Right lung (tissue), 5 donors: ENCODE data around the gene PNPO. TPM values are rescaled to one million over a fixed set of nuclear protein-coding genes. Genes with fewer than 3 reads are reported as not detected.

Experiments used
- DNase-seq, 2 donors: peaks; one replicate each; pipeline ENCODE4 v3.0.0-alpha.2; 2013
- polyA plus RNA-seq, 5 donors: library from polyadenylated mRNA; unstranded; fragments of 120-200 nt; gene quantifications; one replicate each; pipeline versions ENCODE4 v1.2.1 to v1.2.3, GENCODE V29; 2013; ENCODE audit warnings: inconsistent platforms in 1 of 5, low replicate concordance in 1 of 5; ENCODE audit not compliant: insufficient read length in 5 of 5, insufficient read depth in 1 of 5

PNPO gene
- polyA plus RNA-seq, 5 donors: 9.2 to 13.3 (median 11.2) TPM

DNA sequence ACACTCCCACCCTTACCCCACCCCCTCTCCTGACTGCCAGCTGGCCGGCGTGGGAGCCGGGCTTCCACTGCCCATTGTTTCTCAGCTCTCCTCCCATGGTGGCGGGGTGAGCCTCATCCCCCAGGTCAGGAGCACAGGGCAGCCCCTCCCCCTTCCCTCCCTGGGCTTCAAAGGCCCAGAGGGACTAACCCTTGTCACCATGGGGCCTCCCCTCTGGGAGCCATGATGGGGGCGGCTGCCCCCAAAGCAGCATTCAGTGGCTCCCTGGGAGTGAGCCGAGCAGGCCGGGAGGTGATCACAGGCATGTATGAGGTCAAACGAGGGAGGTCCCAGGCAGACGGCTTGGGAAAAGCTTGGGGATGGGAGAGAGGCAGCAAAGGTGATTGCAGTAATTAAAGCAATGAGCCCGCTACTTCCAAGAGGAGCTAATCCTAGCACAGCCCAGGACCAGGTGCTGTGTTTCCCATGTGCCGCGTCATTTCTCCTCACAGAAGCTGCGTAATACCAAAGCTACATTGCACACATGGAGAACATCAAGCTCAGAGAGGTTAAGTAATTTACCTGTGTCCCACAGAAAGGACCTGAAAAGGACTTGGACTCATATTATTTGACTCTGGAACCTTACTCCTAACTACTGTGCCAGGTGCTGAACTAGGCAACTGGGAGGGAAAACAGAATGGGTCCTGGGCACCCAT lies 54.0 kb downstream of the PNPO start:
- DNase-seq: no peak

DNA sequence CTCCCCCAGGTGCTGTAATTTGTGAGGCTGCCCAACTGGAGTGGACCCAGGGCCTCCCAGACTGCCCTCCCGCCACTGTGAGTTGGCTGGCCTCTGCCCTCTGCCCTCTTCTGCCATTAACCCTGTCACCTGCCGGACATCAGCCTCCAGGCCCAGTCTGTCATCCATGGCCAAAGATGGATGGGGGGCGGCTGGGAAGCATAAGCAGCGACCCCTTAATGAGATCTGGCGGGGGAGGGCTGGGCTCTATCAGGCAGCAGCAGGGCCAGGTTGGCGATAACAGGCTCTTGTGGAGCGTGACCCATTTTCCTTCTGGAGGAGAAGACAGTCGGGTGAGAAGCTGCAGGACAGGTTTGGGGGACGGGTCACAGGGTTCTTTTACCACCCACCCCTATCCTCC lies 54.8 kb downstream of the PNPO start:
- no peak for DNase-seq

DNA sequence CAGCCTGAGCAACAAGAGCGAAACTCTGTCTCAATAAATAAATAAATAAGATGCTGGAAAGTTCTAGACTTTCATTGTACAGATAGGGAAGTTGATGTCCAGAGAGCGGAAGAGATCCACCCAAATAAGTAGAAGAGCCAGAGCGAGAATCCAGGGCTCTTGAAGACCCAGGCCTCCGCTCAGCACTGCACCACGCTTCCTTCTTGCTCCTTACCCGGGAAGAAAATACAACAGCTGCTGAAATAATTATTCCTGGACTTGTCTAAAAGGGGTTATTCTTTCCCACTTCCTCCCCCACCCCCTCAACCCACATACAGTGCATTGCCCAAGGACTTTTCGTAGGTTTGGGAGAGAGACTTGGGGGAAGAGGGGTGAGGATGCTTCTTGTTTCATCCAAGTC lies 56.2 kb downstream of the PNPO start:
- no peak for DNase-seq

DNA sequence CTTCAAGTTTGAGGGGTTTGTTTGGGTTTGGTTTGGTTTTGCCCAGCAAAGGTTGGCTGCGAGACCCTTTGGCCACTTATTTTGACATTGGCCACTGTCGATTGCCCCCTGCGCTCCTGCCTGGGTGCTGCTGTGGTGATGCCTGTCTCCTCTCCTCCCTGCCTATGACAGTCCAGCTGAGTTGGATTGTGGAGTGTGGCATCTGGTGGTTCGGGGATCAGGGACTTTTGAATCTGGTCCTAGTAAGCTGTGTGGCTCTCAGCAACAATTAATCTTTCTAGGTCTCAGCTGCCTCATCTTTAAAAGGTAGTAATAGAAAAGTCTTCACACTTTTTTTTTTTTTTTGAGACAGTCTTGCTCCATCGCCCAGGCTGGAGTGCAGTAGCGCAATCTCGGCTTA lies 56.7 kb downstream of the PNPO start:
- no peak for DNase-seq

Other genes with a start within 250 kb of the PNPO start
- 10 to 100 TPM; 19.4 to 32.4 (median 29.4) TPM for gene TBKBP1, start 247.4 kb upstream of the PNPO start, polyA plus RNA-seq
- gene TBX21, start 208.3 kb upstream of the PNPO start, polyA plus RNA-seq: under 1 TPM; 0.09 to 0.64 (median 0.27) TPM
- 10 to 100 TPM; 12.1 to 21.8 (median 17.5) TPM for gene OSBPL7, start 119.8 kb upstream of the PNPO start, polyA plus RNA-seq
- 10 to 100 TPM; 45.2 to 51.7 (median 49.0) TPM for gene MRPL10, start 110.0 kb upstream of the PNPO start, polyA plus RNA-seq
- 10 to 100 TPM in 3 of 5 donors, 1 to 10 TPM in 2; 3.7 to 19.3 (median 12.8) TPM for gene LRRC46, start 109.9 kb upstream of the PNPO start, polyA plus RNA-seq
- 10 to 100 TPM; 32.5 to 52.4 (median 41.7) TPM for gene SCRN2, start 100.3 kb upstream of the PNPO start, polyA plus RNA-seq
- gene SP6, start 90.4 kb upstream of the PNPO start, polyA plus RNA-seq: 1 to 10 TPM; 3.5 to 6.3 (median 4.3) TPM
- 10 to 100 TPM; 19.9 to 24.5 (median 21.0) TPM for gene SP2, start 45.3 kb upstream of the PNPO start, polyA plus RNA-seq
- gene PRR15L, start 16.3 kb downstream of the PNPO start, polyA plus RNA-seq: 10 to 100 TPM; 31.5 to 44.8 (median 39.9) TPM
- gene CDK5RAP3, start 29.5 kb downstream of the PNPO start, polyA plus RNA-seq: 100 to 1,000 TPM; 141 to 179 (median 149) TPM
- gene COPZ2, start 96.2 kb downstream of the PNPO start, polyA plus RNA-seq: 10 to 100 TPM; 18.2 to 35.3 (median 23.4) TPM
- 100 to 1,000 TPM; 102 to 127 (median 120) TPM for gene NFE2L1, start 106.8 kb downstream of the PNPO start, polyA plus RNA-seq
- gene CBX1, start 159.9 kb downstream of the PNPO start, polyA plus RNA-seq: 100 to 1,000 TPM; 147 to 188 (median 168) TPM
- 10 to 100 TPM; 11.4 to 14.8 (median 13.3) TPM for gene SNX11, start 166.2 kb downstream of the PNPO start, polyA plus RNA-seq